K562 (cell line): ENCODE data around the gene CD151. TPM values are rescaled to one million over a fixed set of nuclear protein-coding genes. Genes with fewer than 3 reads are reported as not detected.

Experiments
- ATAC-seq: fragments of 200-7000 bp; cut with Tn5 transposase; 3 replicates; pipeline ENCODE4 v1.9.1; 2020; ENCODE audit warnings: moderate library complexity
- BruUV-seq: library from RNA; stranded (reverse); fragments of 400-500 nt; replicated peaks from 2 replicates; lab custom pipeline; 2021; lab: Mats Ljungman, UMichigan
- CTCF ChIA-PET: fragments of 300-600 bp; formaldehyde crosslinking; extraction: SDS; loops from one replicate; lab custom pipeline; 2021; ENCODE audit warnings: low intra/inter-chr PET ratio; lab: Yijun Ruan, JAX
- POLR2A ChIA-PET: fragments of 300-600, 350-650 bp; sonication (Branson Sonifier 250); formaldehyde crosslinking; extraction: SDS; loops from one replicate; lab custom pipeline; 2021; ENCODE audit warnings: antibody characterized with exemption, inconsistent platforms; lab: Yijun Ruan, JAX
- DNase-seq, 4 experiments: peaks; one replicate each; pipeline versions ENCODE4 v3.0.0 to v3.0.0-alpha.2; 2011 to 2018; ENCODE audit warnings: low spot score in 3 of 4, mixed read lengths in 3 of 4; ENCODE audit errors: extremely low read depth in 1 of 4
- FAIRE-seq: peaks from 2 replicates; lab custom pipeline; 2011; peaks lifted over from hg19 to GRCh38; lab: Jason Lieb, UNC
- H2AFZ ChIP-seq: 2 replicates; pipeline ENCODE4 v1.6.0; 2011; ENCODE audit warnings: low read depth, low read length, control low read depth, inconsistent platforms
- H3K27ac ChIP-seq: fragments of 200-600 bp; 3 replicates; pipeline ENCODE4 v1.8.0; 2011; ENCODE audit warnings: low read depth, mild to moderate bottlenecking, control low read depth, inconsistent platforms, low read length, moderate library complexity, mixed read lengths; ENCODE audit errors: extremely low read depth
- H3K27me3 ChIP-seq, 2 experiments: fragments of 300-600 bp in 1 of 2; 2 replicates in 1 of 2; 3 replicates in 1 of 2; pipeline versions ENCODE4 v1.6.0 to v1.8.0; 2011; ENCODE audit warnings: inconsistent platforms in 2 of 2, low read length in 2 of 2, mild to moderate bottlenecking in 1 of 2, mixed read lengths in 1 of 2, moderate library complexity in 1 of 2; ENCODE audit not compliant: control insufficient read depth in 2 of 2, insufficient read depth in 2 of 2
- H3K36me3 ChIP-seq: fragments of 300-600 bp; 3 replicates; pipeline ENCODE4 v1.8.0; 2011; ENCODE audit warnings: mild to moderate bottlenecking, low read length, inconsistent platforms; ENCODE audit not compliant: control insufficient read depth, insufficient read depth
- H3K4me1 ChIP-seq, 2 experiments: fragments of 200-600 bp in 1 of 2; replicated peaks in 1 of 2; 2 replicates in 1 of 2; 3 replicates in 1 of 2; pipeline versions ENCODE4 v1.5.1 to v1.8.0; 2011; ENCODE audit warnings: inconsistent platforms in 2 of 2, low read length in 2 of 2, mild to moderate bottlenecking in 1 of 2, mixed read lengths in 1 of 2, moderate library complexity in 1 of 2; ENCODE audit not compliant: control insufficient read depth in 2 of 2, insufficient read depth in 2 of 2
- H3K4me2 ChIP-seq: 2 replicates; pipeline ENCODE4 v1.6.1; 2011; ENCODE audit warnings: low read length, control low read depth, inconsistent platforms, mixed read lengths; ENCODE audit not compliant: insufficient read depth
- H3K4me3 ChIP-seq: fragments of 200-600 bp; sonication (generic), shearing (Covaris generic); 2 replicates; pipeline ENCODE4 v1.5.1; 2016; ENCODE audit warnings: control low read depth, inconsistent platforms
- H3K79me2 ChIP-seq: fragments of 200-600 bp; 3 replicates; pipeline ENCODE4 v1.8.0; 2011; ENCODE audit warnings: low read length, inconsistent platforms; ENCODE audit not compliant: control insufficient read depth, insufficient read depth
- H3K9ac ChIP-seq, 2 experiments: 2 replicates each; pipeline versions ENCODE4 v1.6.0 to v1.6.1; 2011; ENCODE audit warnings: low read depth in 2 of 2, low read length in 2 of 2, control low read depth in 1 of 2, inconsistent platforms in 1 of 2, mild to moderate bottlenecking in 1 of 2, mixed read lengths in 1 of 2; ENCODE audit not compliant: insufficient read depth in 1 of 2
- H3K9me1 ChIP-seq: one replicate; pipeline ENCODE4 v1.6.0; 2011; ENCODE audit warnings: inconsistent platforms, mild to moderate bottlenecking, low read length, moderate library complexity; ENCODE audit not compliant: control insufficient read depth, insufficient read depth
- H3K9me3 ChIP-seq: replicated peaks from 2 replicates; pipeline ENCODE4 v1.5.1; 2011; ENCODE audit warnings: low read depth, low read length, inconsistent platforms; ENCODE audit not compliant: control insufficient read depth, insufficient read depth
- H4K20me1 ChIP-seq: replicated peaks from 2 replicates; pipeline ENCODE4 v1.6.1; 2011; ENCODE audit warnings: low read length, inconsistent platforms, mixed read lengths; ENCODE audit not compliant: control insufficient read depth, insufficient read depth
- ERF ChIP-seq: fragments of 450-650 bp; formaldehyde crosslinking; IDR thresholded peaks from 2 replicates; pipeline ENCODE4 v1.4.0; 2020; ENCODE audit warnings: mild to moderate bottlenecking, mixed read lengths
- KLF13 ChIP-seq: fragments of 450-650 bp; IDR thresholded peaks from 2 replicates; pipeline ENCODE4 v1.6.1; 2016; ENCODE audit warnings: missing genetic modification characterization, low read depth, mild to moderate bottlenecking, missing compliant biosample characterization, moderate library complexity, borderline replicate concordance
- POLR2A ChIP-seq: fragments of 450-650 bp; conservative IDR thresholded peaks from 2 replicates; pipeline ENCODE4 v1.6.1; 2016
- SUPT5H ChIP-seq: fragments of 450-650 bp; IDR thresholded peaks from 2 replicates; pipeline ENCODE4 v1.6.1; 2016
- ZNF699 ChIP-seq: fragments of 250-450 bp; sonication (Bioruptor Pico); IDR thresholded peaks from 2 replicates; pipeline ENCODE4 v1.8.0; 2021; ENCODE audit warnings: mild to moderate bottlenecking, moderate library complexity; ENCODE audit not compliant: insufficient replicate concordance
- ZNF740 ChIP-seq, 3 experiments: fragments of 200-800 bp in 1 of 3; sonication (Bioruptor generic) in 1 of 3; sonication (generic) in 1 of 3; formaldehyde crosslinking in 1 of 3; IDR thresholded peaks; 2 replicates each; pipeline versions ENCODE4 v1.6.1 to v1.8.0; 2016 to 2022; ENCODE audit warnings: mild to moderate bottlenecking in 2 of 3, missing compliant biosample characterization in 2 of 3, missing genetic modification characterization in 2 of 3, missing genetic modification reagents in 1 of 3
- WGBS: fragments of 100-300 bp; shearing (Covaris generic); methylation state at CpG from one replicate; pipeline ENCODE4 v1.1.6; 2016; ENCODE audit warnings: low coverage, mixed read lengths; ENCODE audit not compliant: insufficient coverage; ENCODE audit errors: missing lambda C conversion rate; 5-methylcytosine and 5-hydroxymethylcytosine counted together
- in situ Hi-C: fragments of 300-500 bp; cut with MboI; formaldehyde crosslinking; loops from 4 replicates; pipeline ENCODE4 v1.15.0; 2018; ENCODE audit warnings: inconsistent platforms, mixed read lengths
- intact Hi-C: fragments of 100-400 bp; cut with micrococcal nuclease; formaldehyde crosslinking; loops from 2 replicates; pipeline ENCODE4 v1.14.2; 2022
- polyA plus RNA-seq, 8 experiments: library from polyadenylated mRNA; depleted of rRNA in 4 of 8; stranded (reverse) in 5 of 8; unstranded in 3 of 8; fragments of >200 nt; fragmentation: Nextera tagmentation in 2 of 8; fragmentation: Illumina TruSeq in 1 of 8; extraction: Ambion mirVana in 2 of 8; extraction: Trizol in 1 of 8; gene quantifications; 2 replicates each; pipeline versions ENCODE4 v1.2.1 to v1.2.3, GENCODE V29; 2011 to 2014; ENCODE audit warnings: inconsistent platforms in 1 of 8, missing spikeins in 1 of 8
- total RNA-seq, 7 experiments: library from RNA; depleted of rRNA in 6 of 7; stranded (reverse); fragments of >200 nt in 6 of 7; fragmentation: Illumina TruSeq in 2 of 7; extraction: Trizol in 2 of 7; gene quantifications; 2 replicates each; pipeline versions ENCODE4 v1.2.1 to v1.2.3, GENCODE V29; 2011 to 2021; ENCODE audit warnings: low replicate concordance in 1 of 7

The CD151 gene
- total and polyA plus RNA-seq, 9 of the 15 experiments (the other 6 are each of a cell fraction or from before 2014, with no cell fraction given): 2.3 to 187 (median 140) TPM

DNA sequence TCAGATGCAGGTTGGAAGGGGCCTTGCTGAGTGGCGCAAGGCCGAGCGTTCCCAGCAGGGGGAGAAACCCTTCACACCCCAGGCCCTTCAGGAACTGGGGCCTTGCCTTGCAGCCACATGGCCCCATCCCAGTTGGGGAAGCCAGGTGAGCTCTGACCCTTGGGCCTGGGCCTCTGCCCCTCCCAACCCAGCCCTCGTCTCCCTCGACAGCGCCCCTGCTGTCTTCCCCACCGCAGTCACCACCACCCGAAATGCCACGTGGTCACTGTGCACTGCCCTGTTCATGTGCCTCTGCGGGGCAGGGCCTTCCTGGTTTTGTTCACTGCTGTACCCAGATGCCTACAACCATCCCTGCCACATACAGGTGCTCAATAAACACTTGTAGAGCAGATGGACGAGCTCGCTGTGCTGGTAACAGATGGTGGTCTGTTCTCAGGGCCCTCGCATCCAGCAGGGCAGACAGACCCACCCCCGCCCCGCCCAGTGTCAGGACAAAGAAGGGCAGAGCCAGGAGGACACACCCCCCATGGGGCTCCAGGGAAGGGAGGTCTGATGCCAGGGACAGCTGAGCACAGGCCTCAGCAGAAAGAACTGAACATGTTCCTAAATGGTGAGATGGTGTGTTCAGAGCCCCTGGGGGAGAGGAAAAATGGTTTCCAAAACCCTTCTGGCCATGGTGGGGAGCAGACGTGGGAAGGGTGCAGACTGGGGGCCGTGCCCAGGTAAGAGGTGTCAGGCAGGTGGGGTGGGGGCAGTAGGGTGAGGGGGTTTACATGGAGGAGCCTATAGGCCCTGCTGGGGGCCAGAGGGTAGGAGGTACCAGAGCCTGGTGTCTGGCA is 5.9 kb downstream of the CD151 start (continued):
- TF ChIP-seq ZNF740 (CRISPR knock-in tag; IDR thresholded peaks at IDR 0.05): peak; percentile 37; the same call in 1 of the 2 replicates
- no peak for TF ChIP-seq ZNF740 (tag; IDR thresholded peaks at IDR 0.05)

DNA sequence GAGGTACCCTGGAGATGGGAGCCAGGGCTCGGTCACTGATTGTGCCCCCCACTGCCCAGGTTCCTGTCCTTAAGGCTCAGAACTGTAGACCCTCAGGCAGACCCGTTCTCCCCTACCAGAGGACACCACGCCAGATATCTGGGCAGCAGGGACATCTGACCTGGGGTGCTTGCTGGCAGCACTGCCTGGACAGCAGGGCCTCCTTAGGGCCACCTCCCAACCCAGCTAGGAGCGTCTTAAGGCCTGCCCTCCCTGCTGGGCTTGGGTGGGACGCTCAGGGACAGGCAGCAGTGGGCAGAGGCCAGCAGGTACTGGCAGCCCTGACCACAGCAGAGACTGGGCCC is 6.5 kb downstream of the CD151 start:
- Histone ChIP-seq H3K27ac (peak overlapping the region; percentile 69), H4K20me1 (peaks cover 7% of the 10 kb centered on the region), H2AFZ (no peak overlapping the region), H3K4me1 (peaks cover 31 to 82% of the 10 kb centered on the region in 2 experiments), H3K9me1 (peaks cover 4% of the 10 kb centered on the region), H3K27me3 (no peaks in the 10 kb centered on the region), H3K79me2 (peaks cover 74% of the 10 kb centered on the region), H3K4me2 (no peak overlapping the region)
- 85% methylated on average over 5 of the region's 5 CpGs for WGBS
- ATAC-seq (no peak), DNase-seq (no peak)
- ChIA-PET POLR2A (interaction anchor here (0.6 to 5.2 kb wide), 3 partner anchors 11 to 263 kb away, joined by 4 to 36 read pairs (median 5); partner anchors contain the start of genes CRACR2B and PNPLA2), CTCF (no interaction called here)
- BruUV-seq: no TSS peak
- TF ChIP-seq POLR2A: peak; percentile 17
- TF ChIP-seq KLF13 (tag): no peak
- TF ChIP-seq SUPT5H: peak; percentile 23; the same call in 1 of the 2 replicates
- 0 out of 2 replicates have a peak, but pooled peaks have one; percentile 10 for TF ChIP-seq ERF (CRISPR knock-in tag)
- TF ChIP-seq ZNF699 (CRISPR knock-in tag): no peak
- TF ChIP-seq, all 486 proteins: peak for 3
- H3K36me3 ChIP-seq: peaks cover 65% of the 10 kb centered on the region; the same call in 2 of the 3 replicates
- no peak for FAIRE-seq
- intact Hi-C loops (no loop called here), in situ Hi-C loops (no loop called here)
- no peak overlapping the region for H3K4me3 ChIP-seq
- no peaks in the 10 kb centered on the region for H3K9me3 ChIP-seq
- peak overlapping the region; percentile 25 to 81; a peak in 2 of 4 replicates for H3K9ac ChIP-seq
